ENCODE data around the gene TTC38. TPM values are rescaled to one million over a fixed set of nuclear protein-coding genes. Genes with fewer than 3 reads are reported as not detected.

TTC38 gene
- total and polyA plus RNA-seq, 4 donors = 23.3 to 28.2 (median 25.3) TPM

DNA sequence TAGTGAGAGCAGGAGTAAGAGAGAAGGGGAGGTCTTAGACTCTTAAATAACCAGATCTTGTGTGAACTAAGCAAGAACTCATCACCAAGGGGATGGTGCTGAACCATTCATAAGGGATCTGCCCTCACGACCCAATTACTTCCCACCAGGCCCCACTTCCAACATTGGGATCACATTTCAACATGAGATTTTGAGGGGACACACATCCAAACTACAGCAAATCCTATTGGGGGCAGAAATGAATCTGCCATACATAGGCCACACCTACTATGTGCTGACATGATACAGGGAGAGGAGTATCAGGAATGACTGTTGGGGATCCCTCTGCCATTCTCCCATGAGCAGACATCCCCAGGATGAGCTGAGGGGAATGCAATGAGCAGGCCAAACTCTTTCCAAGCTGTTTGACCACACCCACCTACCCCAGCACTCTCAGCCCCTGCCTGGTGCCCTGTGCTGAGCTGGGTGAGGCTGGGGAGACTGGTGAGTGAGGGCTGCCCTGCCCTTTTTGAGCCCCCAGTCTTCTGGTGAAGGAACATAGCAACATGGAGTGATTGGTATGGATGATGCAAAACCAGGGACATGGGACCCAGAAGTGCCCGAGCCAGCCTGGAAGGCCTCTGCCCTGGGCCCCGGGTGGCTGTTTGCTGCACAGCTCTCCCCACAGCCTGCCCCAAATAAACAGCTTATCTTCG is 27.6 kb downstream of the TTC38 start:
- 63 to 64% methylated on average over 4 of the region's 4 CpGs for WGBS, 2 donors
- Histone ChIP-seq H3K9me3 (ENCODE audit: control insufficient read depth, low read length) (no peaks in the 10 kb centered on the region), H3K4me1 (ENCODE audit: control insufficient read depth in 1 of 2, insufficient read depth in 2 of 2, low read length in 2 of 2) (no peaks in the 10 kb centered on the region), H3K4me3 (ENCODE audit: low read length in 2 of 2) (no peak overlapping the region), H3K27me3 (ENCODE audit: control insufficient read depth in 1 of 2, insufficient read depth in 2 of 2, low read length in 1 of 2) (no peaks in the 10 kb centered on the region), H3K36me3 (ENCODE audit: control insufficient read depth in 1 of 2, insufficient read depth in 2 of 2, low read length in 1 of 2) (peaks cover 0 to 3% of the 10 kb centered on the region in 2 donors), H3K27ac (ENCODE audit: low read depth in 1 of 2, low read length in 2 of 2) (peak overlapping the region in 1 of 2 donors; percentile 78)
- DNase-seq = no peak
- ATAC-seq (ENCODE audit: low FRiP score) = no peak
- intact Hi-C loops (cut with DNase I) = loop anchor here (5.0 kb wide), 2 partner anchors 143 to 173 kb away; partner anchors contain the start of gene PPARA (in 1 of the 2)

DNA sequence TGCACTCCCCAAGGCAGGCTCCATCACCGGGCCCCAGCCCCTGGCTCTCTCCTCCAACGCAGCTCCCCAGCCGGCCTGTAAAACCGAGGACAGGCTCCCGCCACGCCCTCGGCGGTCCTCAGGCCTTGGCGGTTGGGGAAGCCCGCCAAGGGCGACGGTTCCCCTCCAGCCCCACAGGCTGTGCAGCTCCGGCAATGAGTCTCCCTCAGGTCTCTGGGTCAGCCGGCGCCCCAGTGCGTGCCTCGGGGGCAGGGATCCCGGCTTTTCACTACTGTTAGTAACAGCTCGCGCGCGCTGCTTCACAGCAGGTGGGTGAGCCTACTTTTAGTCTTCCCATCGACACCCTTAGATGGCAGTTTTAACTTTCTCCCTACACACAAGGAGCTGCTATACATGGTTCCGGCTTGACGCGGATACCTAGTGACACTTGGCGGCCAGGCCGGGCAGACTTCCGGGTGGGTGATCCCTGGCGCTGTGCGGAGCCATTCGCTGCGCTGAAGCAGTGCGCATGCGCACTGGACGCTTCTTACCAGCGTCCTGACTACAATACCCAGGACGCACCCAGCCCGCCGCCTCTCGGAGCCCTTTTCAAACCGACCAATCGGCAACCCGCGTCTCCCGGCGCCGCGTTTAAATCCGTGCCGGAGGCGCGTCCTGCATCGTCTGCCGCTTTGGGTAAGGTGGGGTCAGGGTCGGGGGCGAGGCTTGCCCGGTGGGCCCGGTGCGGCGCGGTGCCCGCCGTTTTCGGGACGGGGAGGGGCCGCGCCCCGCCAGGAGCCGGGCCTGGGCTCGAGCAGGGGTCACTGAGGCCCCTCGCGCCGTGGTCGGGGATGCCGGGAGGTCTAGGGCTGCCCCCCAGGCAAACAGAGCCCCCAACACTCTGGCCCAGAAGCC is 28.7 kb downstream of the TTC38 start, which contains the start of gene GTSE1:
Gene GTSE1 (plus strand): TSS at position 614 of the 894 bp plus-strand sequence. CDS start 531 bp downstream, outside the sequence.
- peaks cover 0 to 3% of the 10 kb centered on the region in 2 donors for H3K36me3 ChIP-seq (ENCODE audit: control insufficient read depth in 1 of 2, insufficient read depth in 2 of 2, low read length in 1 of 2)
- WGBS, 2 donors = 1% methylated on average over 76 of the region's 76 CpGs
- peak within 1 kb of the TSS; percentile 9 to 37 for H3K4me3 ChIP-seq (ENCODE audit: low read length in 2 of 2)
- H3K27me3 ChIP-seq (ENCODE audit: control insufficient read depth in 1 of 2, insufficient read depth in 2 of 2, low read length in 1 of 2) = no peaks in the 10 kb centered on the region
- ATAC-seq (ENCODE audit: low FRiP score) = peak; percentile 98
- DNase-seq = peak; percentile 99
- H3K9me3 ChIP-seq (ENCODE audit: control insufficient read depth, low read length) = no peaks in the 10 kb centered on the region
- intact Hi-C loops (cut with DNase I) = loop anchor here (5.0 kb wide), 2 partner anchors 144 to 174 kb away; partner anchors contain the start of gene PPARA (in 1 of the 2)
- no peaks in the 10 kb centered on the region for H3K4me1 ChIP-seq (ENCODE audit: control insufficient read depth in 1 of 2, insufficient read depth in 2 of 2, low read length in 2 of 2)
- H3K27ac ChIP-seq (ENCODE audit: low read depth in 1 of 2, low read length in 2 of 2) = peak within 1 kb of the TSS; percentile 46 to 78

DNA sequence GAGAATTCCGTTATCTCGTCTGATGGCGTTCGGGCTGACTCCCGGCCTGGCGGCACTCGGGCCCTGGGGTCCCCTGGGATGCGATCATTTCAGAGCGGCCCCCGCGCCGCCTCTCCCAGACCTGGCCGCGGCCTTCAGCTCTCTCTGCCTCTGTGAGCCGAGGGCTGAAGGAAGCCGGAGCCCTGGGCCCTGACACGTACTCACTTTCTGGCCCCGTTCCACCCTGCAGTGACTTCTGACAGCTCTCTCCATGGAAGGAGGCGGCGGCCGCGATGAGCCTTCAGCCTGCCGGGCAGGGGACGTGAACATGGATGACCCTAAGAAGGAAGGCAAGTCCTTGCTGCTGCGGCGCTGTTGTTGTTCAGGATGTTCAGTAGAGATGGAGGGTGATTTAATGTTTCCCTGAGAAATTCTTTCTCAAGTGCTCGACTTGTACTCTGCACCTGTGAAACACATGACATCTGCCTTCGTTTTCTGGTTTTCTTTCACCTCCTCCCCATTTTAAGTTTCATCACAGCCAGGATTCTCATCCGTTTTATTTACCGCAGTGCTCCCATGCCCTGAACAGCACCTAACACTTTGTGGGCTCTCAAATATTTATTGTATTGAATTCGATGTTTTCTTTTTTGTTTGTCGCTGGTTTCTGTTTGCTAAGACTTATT is 29.5 kb downstream of the TTC38 start:
- no peaks in the 10 kb centered on the region for H3K9me3 ChIP-seq (ENCODE audit: control insufficient read depth, low read length)
- ATAC-seq (ENCODE audit: low FRiP score) (peak; percentile 3), DNase-seq (peak in 1 of 2 donors; percentile 80)
- no peak overlapping the region for H3K27ac ChIP-seq (ENCODE audit: low read depth in 1 of 2, low read length in 2 of 2)
- 5% methylated on average over 32 of the region's 32 CpGs for WGBS, 2 donors
- peak overlapping the region in 1 of 2 donors; percentile 9 for H3K4me3 ChIP-seq (ENCODE audit: low read length in 2 of 2)
- H3K36me3 ChIP-seq (ENCODE audit: control insufficient read depth in 1 of 2, insufficient read depth in 2 of 2, low read length in 1 of 2) = peaks cover 0 to 3% of the 10 kb centered on the region in 2 donors
- H3K27me3 ChIP-seq (ENCODE audit: control insufficient read depth in 1 of 2, insufficient read depth in 2 of 2, low read length in 1 of 2) = no peaks in the 10 kb centered on the region
- no peaks in the 10 kb centered on the region for H3K4me1 ChIP-seq (ENCODE audit: control insufficient read depth in 1 of 2, insufficient read depth in 2 of 2, low read length in 2 of 2)
- intact Hi-C loops (cut with DNase I) = loop anchor here (5.0 kb wide), 2 partner anchors 145 to 175 kb away; partner anchors contain the start of gene PPARA (in 1 of the 2)

DNA sequence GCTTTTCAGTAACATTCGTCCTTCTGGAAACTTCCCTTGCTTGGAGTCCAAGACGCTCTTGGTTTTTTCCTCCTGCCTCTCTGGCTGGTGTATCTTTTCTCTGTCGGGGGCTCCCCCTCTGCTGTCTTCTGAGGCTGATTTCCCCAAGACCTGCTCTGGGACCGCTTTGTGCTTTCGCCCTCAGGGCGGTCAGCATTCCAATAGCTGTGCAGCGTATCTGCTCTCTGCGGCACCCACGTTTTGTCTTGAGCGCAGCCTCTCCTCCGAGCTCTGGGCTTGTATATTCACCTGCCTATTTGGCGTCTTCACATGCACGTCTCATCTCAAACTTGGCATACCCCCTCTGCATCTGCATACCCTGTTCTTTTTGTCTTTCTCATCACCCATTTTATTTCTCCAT is 31.3 kb downstream of the TTC38 start:
- intact Hi-C loops (cut with DNase I) = loop anchor here (5.0 kb wide), 2 partner anchors 147 to 177 kb away; partner anchors contain the start of gene PPARA (in 1 of the 2)
- Histone ChIP-seq H3K4me3 (ENCODE audit: low read length in 2 of 2) (no peak overlapping the region), H3K27me3 (ENCODE audit: control insufficient read depth in 1 of 2, insufficient read depth in 2 of 2, low read length in 1 of 2) (no peaks in the 10 kb centered on the region), H3K27ac (ENCODE audit: low read depth in 1 of 2, low read length in 2 of 2) (no peak overlapping the region), H3K4me1 (ENCODE audit: control insufficient read depth in 1 of 2, insufficient read depth in 2 of 2, low read length in 2 of 2) (no peaks in the 10 kb centered on the region), H3K36me3 (ENCODE audit: control insufficient read depth in 1 of 2, insufficient read depth in 2 of 2, low read length in 1 of 2) (no peaks in the 10 kb centered on the region), H3K9me3 (ENCODE audit: control insufficient read depth, low read length) (no peaks in the 10 kb centered on the region)
- DNase-seq = peak in 1 of 2 donors; percentile 64
- ATAC-seq (ENCODE audit: low FRiP score) = no peak
- 91 to 96% methylated on average over 13 of the region's 13 CpGs for WGBS, 2 donors

DNA sequence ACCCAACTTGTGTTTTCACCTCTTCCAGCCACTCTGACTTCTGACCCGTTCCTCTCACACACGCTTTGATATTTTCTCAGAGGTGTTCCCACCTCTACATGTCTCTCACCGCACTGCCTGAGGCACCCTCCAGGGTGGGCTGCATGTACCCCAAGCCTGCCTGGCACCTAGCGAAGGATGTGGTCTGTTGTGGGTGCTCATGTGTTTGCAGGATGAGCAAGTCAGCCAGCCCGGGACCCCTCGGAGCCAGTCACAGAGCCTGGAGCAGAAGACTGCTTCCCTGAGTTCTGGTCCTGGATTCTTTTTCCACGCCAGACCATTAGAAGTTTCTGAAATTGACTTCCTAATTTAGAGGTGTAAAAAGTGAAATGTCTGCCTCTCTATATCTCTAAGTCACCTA is 32.7 kb downstream of the TTC38 start:
- H3K4me3 ChIP-seq (ENCODE audit: low read length in 2 of 2) = no peak overlapping the region
- H3K9me3 ChIP-seq (ENCODE audit: control insufficient read depth, low read length) = no peaks in the 10 kb centered on the region
- no peak overlapping the region for H3K27ac ChIP-seq (ENCODE audit: low read depth in 1 of 2, low read length in 2 of 2)
- ATAC-seq (ENCODE audit: low FRiP score) (no peak), DNase-seq (peak in 1 of 2 donors; percentile 62)
- H3K4me1 ChIP-seq (ENCODE audit: control insufficient read depth in 1 of 2, insufficient read depth in 2 of 2, low read length in 2 of 2) = no peaks in the 10 kb centered on the region
- 94 to 96% methylated on average over 7 of the region's 7 CpGs for WGBS, 2 donors
- no peaks in the 10 kb centered on the region for H3K36me3 ChIP-seq (ENCODE audit: control insufficient read depth in 1 of 2, insufficient read depth in 2 of 2, low read length in 1 of 2)
- intact Hi-C loops (cut with DNase I) = no loop called here
- no peaks in the 10 kb centered on the region for H3K27me3 ChIP-seq (ENCODE audit: control insufficient read depth in 1 of 2, insufficient read depth in 2 of 2, low read length in 1 of 2)

DNA sequence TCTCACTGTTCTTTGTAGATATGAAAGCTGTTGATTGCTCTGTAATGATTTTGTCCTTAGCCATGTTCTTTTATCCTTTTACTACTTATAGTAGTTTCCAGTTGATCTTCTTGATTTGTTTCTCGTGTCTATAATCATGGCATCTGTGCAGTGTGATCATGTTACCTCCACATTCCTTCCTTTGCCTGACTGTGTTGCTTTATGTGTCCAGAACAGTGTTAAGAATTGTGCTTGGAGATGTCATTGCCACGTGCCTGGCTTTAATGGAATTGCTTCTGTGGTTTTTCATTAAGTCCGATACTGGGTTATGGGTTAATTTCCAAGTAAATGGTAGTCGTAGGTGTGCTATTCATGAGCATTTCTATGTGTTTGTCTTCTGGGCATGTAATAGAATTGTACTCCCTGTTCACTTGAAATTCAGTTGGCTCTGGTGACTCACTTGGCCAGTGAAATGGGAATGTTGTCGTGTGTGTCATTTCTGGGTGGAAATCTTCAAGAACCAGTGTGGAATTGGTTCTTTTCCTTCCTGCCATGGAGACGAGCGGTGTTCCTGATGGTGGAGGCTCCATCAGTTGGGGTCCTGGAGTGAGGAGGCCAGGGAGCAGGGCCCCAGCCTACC is 35.6 kb downstream of the TTC38 start:
- Histone ChIP-seq H3K4me1 (ENCODE audit: control insufficient read depth in 1 of 2, insufficient read depth in 2 of 2, low read length in 2 of 2) (no peaks in the 10 kb centered on the region), H3K27me3 (ENCODE audit: control insufficient read depth in 1 of 2, insufficient read depth in 2 of 2, low read length in 1 of 2) (no peaks in the 10 kb centered on the region), H3K4me3 (ENCODE audit: low read length in 2 of 2) (no peak overlapping the region), H3K27ac (ENCODE audit: low read depth in 1 of 2, low read length in 2 of 2) (no peak overlapping the region), H3K36me3 (ENCODE audit: control insufficient read depth in 1 of 2, insufficient read depth in 2 of 2, low read length in 1 of 2) (no peaks in the 10 kb centered on the region), H3K9me3 (ENCODE audit: control insufficient read depth, low read length) (no peaks in the 10 kb centered on the region)
- intact Hi-C loops (cut with DNase I) = no loop called here
- no peak for DNase-seq
- ATAC-seq (ENCODE audit: low FRiP score) = no peak
- WGBS, 2 donors = 80 to 81% methylated on average over 7 of the region's 7 CpGs

DNA sequence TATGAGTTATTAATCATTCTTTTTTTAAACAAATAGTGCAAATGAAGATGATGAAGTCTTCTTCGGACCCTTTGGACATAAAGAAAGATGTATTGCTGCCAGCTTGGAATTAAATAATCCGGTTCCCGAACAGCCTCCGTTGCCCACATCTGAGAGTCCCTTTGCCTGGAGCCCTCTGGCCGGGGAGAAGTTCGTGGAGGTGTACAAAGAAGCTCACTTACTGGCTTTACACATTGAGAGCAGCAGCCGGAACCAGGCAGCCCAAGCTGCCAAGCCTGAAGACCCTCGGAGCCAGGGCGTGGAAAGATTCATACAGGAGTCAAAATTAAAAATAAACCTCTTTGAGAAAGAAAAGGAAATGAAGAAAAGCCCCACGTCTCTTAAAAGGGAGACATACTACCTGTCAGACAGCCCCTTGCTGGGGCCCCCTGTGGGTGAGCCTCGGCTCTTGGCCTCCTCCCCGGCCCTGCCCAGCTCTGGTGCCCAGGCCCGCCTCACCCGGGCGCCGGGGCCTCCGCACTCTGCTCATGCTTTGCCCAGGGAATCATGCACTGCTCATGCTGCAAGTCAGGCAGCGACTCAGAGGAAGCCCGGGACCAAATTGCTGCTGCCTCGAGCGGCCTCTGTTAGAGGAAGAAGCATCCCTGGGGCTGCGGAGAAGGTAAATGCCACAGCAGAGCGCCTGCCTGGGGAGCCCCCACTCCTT is 40.6 kb downstream of the TTC38 start:
- Histone ChIP-seq H3K36me3 (ENCODE audit: control insufficient read depth in 1 of 2, insufficient read depth in 2 of 2, low read length in 1 of 2) (no peaks in the 10 kb centered on the region), H3K9me3 (ENCODE audit: control insufficient read depth, low read length) (no peaks in the 10 kb centered on the region), H3K27me3 (ENCODE audit: control insufficient read depth in 1 of 2, insufficient read depth in 2 of 2, low read length in 1 of 2) (no peaks in the 10 kb centered on the region), H3K4me3 (ENCODE audit: low read length in 2 of 2) (no peak overlapping the region), H3K4me1 (ENCODE audit: control insufficient read depth in 1 of 2, insufficient read depth in 2 of 2, low read length in 2 of 2) (no peaks in the 10 kb centered on the region), H3K27ac (ENCODE audit: low read depth in 1 of 2, low read length in 2 of 2) (no peak overlapping the region)
- intact Hi-C loops (cut with DNase I) = no loop called here
- peak; percentile 45 to 69 for DNase-seq
- WGBS, 2 donors = 72 to 75% methylated on average over 23 of the region's 23 CpGs
- ATAC-seq (ENCODE audit: low FRiP score) = no peak
